Psoas muscle (tissue), 8 donors: ENCODE measurements around the gene TTLL12. TPM values are rescaled to one million over a fixed set of nuclear protein-coding genes. Genes with fewer than 3 reads are reported as not detected.

Experiments
- ATAC-seq, 4 donors: fragments of 200-7000 bp; cut with Tn5 transposase; one replicate each; pipeline ENCODE4 v1.9.1; 2020; ENCODE audit warnings: moderate library complexity in 3 of 4, mild to moderate bottlenecking in 2 of 4
- DNase-seq, 2 donors: peaks; one replicate each; pipeline ENCODE4 v3.0.0-alpha.2; 2020
- H3K27ac ChIP-seq: fragments of 200-600 bp; one replicate; pipeline ENCODE4 v1.8.0; 2022
- H3K27me3 ChIP-seq, 3 donors: fragments of 200-600 bp in 1 of 3; one replicate each; pipeline versions ENCODE4 v1.6.1 to v1.8.0; 2013 to 2022; ENCODE audit warnings: low read length in 2 of 3, mild to moderate bottlenecking in 2 of 3, moderate library complexity in 1 of 3; ENCODE audit not compliant: insufficient read depth in 3 of 3
- H3K36me3 ChIP-seq, 2 donors: fragments of 200-600 bp in 1 of 2; one replicate each; pipeline versions ENCODE4 v1.6.1 to v1.8.0; 2013 to 2022; ENCODE audit warnings: low read depth in 1 of 2, mild to moderate bottlenecking in 1 of 2, moderate library complexity in 1 of 2; ENCODE audit not compliant: insufficient read depth in 1 of 2
- H3K4me1 ChIP-seq: fragments of 200-600 bp; one replicate; pipeline ENCODE4 v1.8.0; 2022
- H3K4me3 ChIP-seq: fragments of 200-600 bp; one replicate; pipeline ENCODE4 v1.8.0; 2022; ENCODE audit warnings: mild to moderate bottlenecking
- H3K9me3 ChIP-seq: fragments of 200-600 bp; one replicate; pipeline ENCODE4 v1.8.0; 2022
- WGBS, 3 donors: extraction: QIAGEN DNeasy Blood & Tissue Kit; methylation state at CpG; one replicate each; pipeline versions ENCODE4 v1.1.6 to v1.1.7; 2013; 5-methylcytosine and 5-hydroxymethylcytosine counted together
- intact Hi-C, 2 donors: fragments of 100-400 bp; cut with DNase I; formaldehyde crosslinking; loops; one replicate each; pipeline versions ENCODE4 v1.11.0 to v1.14.2; 2022
- polyA plus RNA-seq, 3 donors: library from polyadenylated mRNA; stranded (reverse); fragments of 200-250 nt; gene quantifications; one replicate each; pipeline ENCODE4 v1.2.3, GENCODE V29; 2013
- total RNA-seq, 4 donors: library from RNA; stranded (reverse); fragmentation: NEBNext Ultra II Directional in 2 of 4; extraction: Animal tissue kit (Norgen Biotek cat#: 25700) in 2 of 4; gene quantifications; one replicate each; pipeline versions ENCODE4 v1.2.1 to v1.2.4, GENCODE V29; 2021 to 2023
- TF ChIP-seq, protein P1 (sequence below): fragments of 200-600 bp; IDR thresholded peaks from one replicate; pipeline ENCODE4 v1.8.0; 2022; ENCODE audit warnings: antibody characterized with exemption
- donor health status: healthy with polysubstance abuse.
- donor health status: DM: no; HTN: no; CAD: no; lungs with moderate emphysema.
- donor health status: Bipolar disorder and iron deficiency.
- donor health status: healthy.
- donor health status: DM: yes; HTN: yes; CAD: no.
- donor health status: DM: no; HTN: no; CAD: no.
- donor health status: DM: no; HTN: no; CAD: no.
- donor health status: DM: yes; HTN: yes; CAD: no.

The TTLL12 gene
- total and polyA plus RNA-seq, 7 donors: 9.9 to 20.7 (median 13.7) TPM

- DNase-seq (peak in 1 of 2 donors; percentile 7), ATAC-seq (no peak)
- TF ChIP-seq, protein P1, sequence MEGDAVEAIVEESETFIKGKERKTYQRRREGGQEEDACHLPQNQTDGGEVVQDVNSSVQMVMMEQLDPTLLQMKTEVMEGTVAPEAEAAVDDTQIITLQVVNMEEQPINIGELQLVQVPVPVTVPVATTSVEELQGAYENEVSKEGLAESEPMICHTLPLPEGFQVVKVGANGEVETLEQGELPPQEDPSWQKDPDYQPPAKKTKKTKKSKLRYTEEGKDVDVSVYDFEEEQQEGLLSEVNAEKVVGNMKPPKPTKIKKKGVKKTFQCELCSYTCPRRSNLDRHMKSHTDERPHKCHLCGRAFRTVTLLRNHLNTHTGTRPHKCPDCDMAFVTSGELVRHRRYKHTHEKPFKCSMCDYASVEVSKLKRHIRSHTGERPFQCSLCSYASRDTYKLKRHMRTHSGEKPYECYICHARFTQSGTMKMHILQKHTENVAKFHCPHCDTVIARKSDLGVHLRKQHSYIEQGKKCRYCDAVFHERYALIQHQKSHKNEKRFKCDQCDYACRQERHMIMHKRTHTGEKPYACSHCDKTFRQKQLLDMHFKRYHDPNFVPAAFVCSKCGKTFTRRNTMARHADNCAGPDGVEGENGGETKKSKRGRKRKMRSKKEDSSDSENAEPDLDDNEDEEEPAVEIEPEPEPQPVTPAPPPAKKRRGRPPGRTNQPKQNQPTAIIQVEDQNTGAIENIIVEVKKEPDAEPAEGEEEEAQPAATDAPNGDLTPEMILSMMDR: no peak
- Histone ChIP-seq H3K4me3 (no peak overlapping the region), H3K4me1 (no peaks in the 10 kb centered on the region), H3K9me3 (no peaks in the 10 kb centered on the region), H3K27ac (no peak overlapping the region), H3K36me3 (no peaks in the 10 kb centered on the region), H3K27me3 (peaks cover 0 to 21% (median 8%) of the 10 kb centered on the region in 3 donors)
- intact Hi-C loops: no loop called here
- WGBS, 3 donors: 73 to 76% (median 73%) methylated on average over 13 of the region's 13 CpGs
These were observed 15.9 kb upstream of the TTLL12 start for GRCh38 chr22:43202756-43203410.

- intact Hi-C loops: no loop called here
- 86 to 91% (median 87%) methylated on average over 10 of the region's 10 CpGs for WGBS, 3 donors
- H3K9me3 ChIP-seq: no peaks in the 10 kb centered on the region
- no peak overlapping the region for H3K27ac ChIP-seq
- DNase-seq (no peak), ATAC-seq (no peak)
- H3K36me3 ChIP-seq: no peaks in the 10 kb centered on the region
- no peak overlapping the region for H3K4me3 ChIP-seq
- no peaks in the 10 kb centered on the region for H3K4me1 ChIP-seq
- peaks cover 0 to 26% (median 8%) of the 10 kb centered on the region in 3 donors for H3K27me3 ChIP-seq
- TF ChIP-seq, protein P1: no peak
These were observed 15.4 kb upstream of the TTLL12 start for GRCh38 chr22:43202326-43202725.

GRCh38 chr22:43201486-43202219, 14.7 kb upstream of the TTLL12 start:
- Histone ChIP-seq H3K4me1 (no peaks in the 10 kb centered on the region), H3K36me3 (no peaks in the 10 kb centered on the region), H3K27ac (no peak overlapping the region), H3K27me3 (peaks cover 0 to 28% (median 8%) of the 10 kb centered on the region in 3 donors), H3K4me3 (no peak overlapping the region), H3K9me3 (no peaks in the 10 kb centered on the region)
- DNase-seq (peak; percentile 7 to 39), ATAC-seq (no peak)
- TF ChIP-seq, protein P1: no peak
- intact Hi-C loops: no loop called here
- WGBS, 3 donors: 85 to 91% (median 86%) methylated on average over 26 of the region's 26 CpGs

- Histone ChIP-seq H3K9me3 (no peaks in the 10 kb centered on the region), H3K36me3 (no peaks in the 10 kb centered on the region), H3K27me3 (peaks cover 0 to 32% (median 5%) of the 10 kb centered on the region in 3 donors), H3K4me3 (no peak overlapping the region), H3K27ac (no peak overlapping the region), H3K4me1 (no peaks in the 10 kb centered on the region)
- ATAC-seq (no peak), DNase-seq (no peak)
- intact Hi-C loops: no loop called here
- 85 to 90% (median 87%) methylated on average over 13 of the region's 13 CpGs for WGBS, 3 donors
- TF ChIP-seq, protein P1: no peak
These were observed 13.6 kb upstream of the TTLL12 start for GRCh38 chr22:43200555-43200954.
